OCI-LY7 (cell line): Measurements from ENCODE around the gene LRG1.

Source experiments
- CTCF ChIP-seq: fragments of 200-600 bp; sonication (generic); conservative IDR thresholded peaks from 2 replicates; pipeline ENCODE4 v1.5.1; 2014; ENCODE audit warnings: mild to moderate bottlenecking, antibody characterized with exemption, low read length, moderate library complexity, mixed read lengths
- EZH2phosphoT487 ChIP-seq: fragments of 200-600 bp; sonication (generic); IDR thresholded peaks from 2 replicates; pipeline ENCODE4 v1.6.1; 2018; ENCODE audit warnings: low read depth, borderline replicate concordance, mild to moderate bottlenecking, mixed run types, antibody characterized with exemption, low read length, moderate library complexity, mixed read lengths

- TF ChIP-seq CTCF (no peak), EZH2phosphoT487 (no peak)
These were observed 38.9 kb upstream of the LRG1 start for GRCh38 chr19:4578552-4579248.
